ENCODE measurements around the gene KDM5A.

DNA sequence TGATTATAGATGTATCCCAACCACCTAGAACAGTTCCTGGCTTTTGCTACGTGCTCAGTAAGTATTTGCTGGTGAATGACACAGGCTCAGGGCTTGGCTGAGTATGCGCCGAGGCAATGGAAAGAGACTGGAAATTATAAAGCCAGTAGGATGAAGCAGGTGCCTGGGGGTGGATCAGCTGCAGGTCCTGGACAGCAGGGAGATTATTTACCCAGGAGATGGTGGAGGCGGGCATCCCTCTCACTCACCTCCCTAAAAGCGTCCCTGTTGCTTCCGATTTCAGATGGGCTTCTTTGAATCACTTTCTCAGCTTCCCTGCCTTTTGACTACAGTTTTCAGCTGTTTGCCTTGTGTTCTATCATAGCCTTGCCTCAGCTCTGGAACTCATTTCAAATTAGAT lies 132.9 kb downstream of the KDM5A start:
- TF ChIP-seq, protein P1, sequence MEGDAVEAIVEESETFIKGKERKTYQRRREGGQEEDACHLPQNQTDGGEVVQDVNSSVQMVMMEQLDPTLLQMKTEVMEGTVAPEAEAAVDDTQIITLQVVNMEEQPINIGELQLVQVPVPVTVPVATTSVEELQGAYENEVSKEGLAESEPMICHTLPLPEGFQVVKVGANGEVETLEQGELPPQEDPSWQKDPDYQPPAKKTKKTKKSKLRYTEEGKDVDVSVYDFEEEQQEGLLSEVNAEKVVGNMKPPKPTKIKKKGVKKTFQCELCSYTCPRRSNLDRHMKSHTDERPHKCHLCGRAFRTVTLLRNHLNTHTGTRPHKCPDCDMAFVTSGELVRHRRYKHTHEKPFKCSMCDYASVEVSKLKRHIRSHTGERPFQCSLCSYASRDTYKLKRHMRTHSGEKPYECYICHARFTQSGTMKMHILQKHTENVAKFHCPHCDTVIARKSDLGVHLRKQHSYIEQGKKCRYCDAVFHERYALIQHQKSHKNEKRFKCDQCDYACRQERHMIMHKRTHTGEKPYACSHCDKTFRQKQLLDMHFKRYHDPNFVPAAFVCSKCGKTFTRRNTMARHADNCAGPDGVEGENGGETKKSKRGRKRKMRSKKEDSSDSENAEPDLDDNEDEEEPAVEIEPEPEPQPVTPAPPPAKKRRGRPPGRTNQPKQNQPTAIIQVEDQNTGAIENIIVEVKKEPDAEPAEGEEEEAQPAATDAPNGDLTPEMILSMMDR (conservative IDR thresholded peaks at IDR 0.05 in 1 of 2, IDR thresholded peaks at IDR 0.05 in 1 of 2; ENCODE audit: low read depth in 1 of 2, low read length in 2 of 2), result no peak
- no peak for TF ChIP-seq EZH2 (IDR thresholded peaks at IDR 0.05; ENCODE audit: low read length, missing control alignments)

Data from fibroblast of lung (primary cell).